Stimulated activated CD8-positive, alpha-beta memory T cell treated with anti-CD3 and anti-CD28 coated beads, Interleukin-4, amount 100 ng/mL, for 24 hours (primary cell): ENCODE results near the gene FBXL14.

Experiments used
- DNase-seq: peaks from one replicate; pipeline ENCODE4 v3.0.0-alpha.2; 2020; ENCODE audit warnings: low read depth

The FBXL14 gene

GRCh38 chr12:1533602-1534304 is 60.6 kb downstream of the FBXL14 start:
- DNase-seq = peak; percentile 35

- no peak for DNase-seq
Measured at GRCh38 chr12:1533205-1533601, 61.2 kb downstream of the FBXL14 start.

GRCh38 chr12:1532375-1533165 is 61.8 kb downstream of the FBXL14 start:
- DNase-seq = no peak

GRCh38 chr12:1531654-1532374 is 62.6 kb downstream of the FBXL14 start:
- no peak for DNase-seq

DNA sequence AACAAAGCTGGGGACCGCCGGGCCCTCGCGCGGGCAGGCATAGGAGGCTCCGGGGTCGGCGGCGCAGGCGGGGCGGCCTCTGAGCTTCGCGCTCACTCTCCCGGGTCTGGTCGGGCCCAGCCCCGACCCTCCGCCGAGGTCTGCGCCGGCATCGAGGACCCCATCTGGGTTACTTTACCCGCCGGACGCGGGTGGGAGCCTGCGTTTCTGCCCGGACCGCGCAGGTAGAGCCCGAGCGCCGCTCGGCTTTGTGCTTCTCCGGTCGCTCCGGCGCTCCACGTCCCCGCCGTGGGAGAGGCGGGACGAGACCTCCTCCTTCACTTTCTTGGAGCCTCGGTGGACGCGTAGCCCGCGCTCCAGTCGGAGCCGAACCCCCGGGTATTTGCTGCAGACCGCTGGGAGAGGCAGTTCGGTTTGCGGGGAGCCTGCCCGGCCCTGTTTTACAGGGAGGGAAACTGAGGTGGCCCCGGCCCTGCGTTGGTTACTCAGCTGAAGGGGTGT is 63.2 kb downstream of the FBXL14 start:
- DNase-seq = no peak

DNA sequence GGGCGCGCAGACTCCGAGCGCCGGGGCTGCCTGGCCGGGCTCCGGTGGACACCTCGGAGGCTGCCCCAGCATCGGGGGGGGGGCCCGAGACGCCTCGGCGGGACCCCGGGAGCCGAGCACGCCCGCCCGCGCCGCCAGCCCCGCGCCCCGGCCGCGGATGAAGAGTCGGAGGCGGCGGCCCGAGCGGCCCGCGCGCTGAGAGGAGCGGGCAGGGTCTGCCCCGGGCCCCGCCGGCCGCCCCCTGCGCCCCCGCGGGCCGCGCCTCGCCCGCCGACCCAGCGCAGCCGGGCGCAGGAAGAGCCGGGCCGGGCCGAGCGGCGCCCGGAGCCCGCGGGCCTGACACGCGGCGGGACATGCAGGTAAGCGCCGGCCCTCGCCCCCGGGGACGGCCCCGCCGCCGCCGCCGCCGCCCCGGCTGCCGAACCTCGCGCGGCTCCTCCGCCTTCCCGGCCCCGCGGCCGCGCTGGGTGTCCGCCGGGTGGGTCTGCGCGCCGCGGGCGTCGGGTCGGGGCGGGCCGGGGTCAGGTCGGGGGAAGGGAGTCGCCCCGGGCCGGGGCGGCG is 63.7 kb downstream of the FBXL14 start:
- no peak for DNase-seq

- DNase-seq = no peak
Measured at GRCh38 chr12:1529862-1530591, 64.4 kb downstream of the FBXL14 start.

GRCh38 chr12:1529228-1529861 is 65.0 kb downstream of the FBXL14 start:
- DNase-seq = no peak

DNA sequence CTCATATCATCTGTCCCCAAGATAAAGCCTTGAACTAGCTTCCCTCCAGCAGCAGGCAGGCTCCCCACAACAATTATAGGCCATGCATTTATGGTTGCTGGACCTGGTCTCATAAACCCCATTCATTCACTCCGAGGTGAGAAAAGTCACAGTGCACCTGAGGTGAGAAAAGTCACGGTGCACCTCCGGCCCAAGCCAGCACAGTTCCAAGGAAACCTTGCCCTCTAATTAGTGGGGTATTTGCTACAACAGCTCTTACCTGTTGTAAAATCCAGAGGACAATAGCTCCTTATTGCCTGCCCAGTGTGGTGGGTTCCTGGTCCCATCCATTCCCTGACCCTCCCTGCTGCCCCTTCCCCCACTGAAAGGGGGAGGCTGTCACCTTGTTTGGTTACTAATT is 65.6 kb downstream of the FBXL14 start:
- no peak for DNase-seq

DNA sequence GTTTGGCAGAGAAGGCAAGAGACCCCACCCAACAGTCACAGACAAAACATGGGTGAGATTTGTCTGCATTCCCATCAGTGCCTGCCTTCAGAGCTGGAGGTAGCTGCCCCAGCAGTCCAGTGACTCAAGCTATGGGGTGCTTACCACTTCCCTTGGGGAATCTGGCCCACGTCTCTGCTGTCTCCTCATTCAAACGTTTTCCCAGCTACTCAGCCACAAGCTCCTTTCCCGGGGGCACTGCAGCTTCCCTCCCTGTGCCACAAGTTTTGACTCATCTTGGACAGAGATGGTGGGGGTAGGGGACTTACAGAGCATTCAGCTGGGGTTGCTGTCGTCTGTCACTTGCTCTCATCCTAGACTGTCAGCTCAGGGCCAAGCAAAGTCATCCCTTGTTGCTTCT is 66.6 kb downstream of the FBXL14 start:
- DNase-seq = no peak

- no peak for DNase-seq
Measured at GRCh38 chr12:1525858-1526257, 68.5 kb downstream of the FBXL14 start.

DNA sequence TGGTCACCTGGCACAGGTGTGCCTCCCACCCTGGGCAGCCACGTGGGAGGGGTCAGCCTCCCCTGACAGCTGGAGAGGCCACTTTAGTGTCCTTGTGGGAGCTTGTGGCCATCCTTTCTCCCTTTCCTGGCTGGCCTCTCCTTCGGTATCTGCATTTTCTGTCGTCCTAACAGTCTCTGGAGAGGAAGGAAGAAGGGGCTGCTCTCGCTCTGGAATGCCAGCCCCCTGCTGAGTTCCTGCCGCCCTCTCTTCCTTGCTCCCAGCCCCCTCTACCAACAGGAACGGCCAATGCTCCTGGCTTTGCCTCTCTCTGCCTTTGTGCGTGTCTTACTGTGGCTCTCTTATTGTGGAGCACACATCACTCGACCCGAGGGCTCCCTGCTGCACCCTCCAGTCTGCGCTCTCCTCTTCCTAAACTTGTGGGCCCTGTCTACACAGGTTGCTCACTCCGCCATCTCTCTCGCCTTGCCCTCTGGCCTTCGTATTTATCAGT is 70.8 kb downstream of the FBXL14 start:
- no peak for DNase-seq

DNA sequence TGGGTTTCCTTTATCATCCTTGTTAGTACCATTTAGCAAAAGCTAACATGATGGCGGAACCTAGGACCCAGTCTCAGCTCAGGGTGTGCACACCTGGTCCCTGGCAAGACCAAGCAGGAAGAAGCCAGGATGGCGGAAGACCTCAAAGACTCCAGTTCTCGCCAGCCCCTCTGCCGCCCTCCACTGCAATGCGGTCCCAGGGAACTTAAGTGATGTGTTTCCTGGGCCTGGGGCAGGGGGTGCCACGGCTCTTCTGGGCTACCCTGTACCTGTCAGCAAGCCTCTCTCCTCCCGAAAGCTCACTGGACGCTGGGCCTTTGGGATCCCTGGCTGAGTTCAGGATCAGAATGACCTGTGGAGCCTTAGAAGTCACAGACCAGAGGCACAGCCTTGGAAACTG is 71.3 kb downstream of the FBXL14 start:
- DNase-seq = no peak

- no peak for DNase-seq
Measured at GRCh38 chr12:1519642-1520041, 74.7 kb downstream of the FBXL14 start.

GRCh38 chr12:1518591-1519516 is 75.5 kb downstream of the FBXL14 start:
- DNase-seq = no peak

GRCh38 chr12:1517734-1518525 is 76.5 kb downstream of the FBXL14 start:
- no peak for DNase-seq

DNA sequence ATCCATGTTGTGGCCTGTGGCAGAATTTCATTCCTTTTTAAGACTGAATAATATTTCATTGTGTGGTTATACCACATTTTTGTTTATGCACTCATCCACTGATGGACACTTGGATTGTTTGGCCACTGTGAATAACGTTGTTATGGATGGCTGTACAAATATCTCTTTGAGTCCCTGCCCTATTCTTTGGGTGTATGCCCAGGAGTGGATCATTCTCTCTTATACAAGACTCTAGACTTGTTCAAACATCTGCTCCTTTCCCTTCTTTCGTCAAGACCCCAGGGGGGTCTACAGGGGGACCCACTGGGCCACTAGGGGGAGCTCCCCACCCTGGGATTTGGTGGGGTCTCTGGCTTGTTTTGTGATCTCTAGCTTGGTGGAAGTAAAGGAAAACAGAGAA is 77.4 kb downstream of the FBXL14 start:
- no peak for DNase-seq
